Esophagus squamous epithelium (tissue), 5 donors: ENCODE results near the gene WEE1. TPM values are rescaled to one million over a fixed set of nuclear protein-coding genes. Genes with fewer than 3 reads are reported as not detected.

Source experiments
- DNase-seq: peaks from one replicate; lab custom pipeline; 2025; lab: John Stamatoyannopoulos, UW
- H3K27ac ChIP-seq, 4 donors: fragments of 200-600 bp; sonication (generic); one replicate each; pipeline ENCODE4 v1.5.1; 2016 to 2019; ENCODE audit warnings: mild to moderate bottlenecking in 1 of 4
- H3K27me3 ChIP-seq, 4 donors: fragments of 200-600 bp; sonication (generic); 1 replicate in 3 of 4; 2 replicates in 1 of 4; pipeline versions ENCODE4 v1.5.1 to v1.6.0; 2017 to 2021; ENCODE audit warnings: antibody characterized with exemption in 1 of 4
- H3K36me3 ChIP-seq, 3 donors: fragments of 200-600 bp; sonication (generic); one replicate each; pipeline ENCODE4 v1.5.1; 2016 to 2019
- H3K4me1 ChIP-seq, 3 donors: fragments of 200-600 bp; sonication (generic); one replicate each; pipeline ENCODE4 v1.5.1; 2017 to 2019
- H3K4me3 ChIP-seq, 4 donors: fragments of 200-600 bp; sonication (generic); 1 replicate in 3 of 4; 2 replicates in 1 of 4; pipeline ENCODE4 v1.5.1; 2016 to 2019; ENCODE audit warnings: mild to moderate bottlenecking in 2 of 4, moderate library complexity in 1 of 4
- H3K9me3 ChIP-seq, 3 donors: fragments of 200-600 bp; sonication (generic); one replicate each; pipeline ENCODE4 v1.5.1; 2016 to 2019
- POLR2A ChIP-seq, 4 donors: fragments of 450-650 bp; IDR thresholded peaks; one replicate each; pipeline ENCODE4 v1.6.1; 2017; ENCODE audit warnings: antibody characterized with exemption in 4 of 4, mild to moderate bottlenecking in 4 of 4, moderate library complexity in 3 of 4
- WGBS, 2 donors: methylation state at CpG; one replicate each; pipeline ENCODE4 v1.1.5; 2018; 5-methylcytosine and 5-hydroxymethylcytosine counted together
- intact Hi-C: fragments of 100-400 bp; cut with DNase I; formaldehyde crosslinking; loops from one replicate; pipeline ENCODE4 v1.15.0; 2022
- total RNA-seq, 4 donors: library from RNA; depleted of rRNA; stranded (reverse); fragments of >200 nt; gene quantifications; one replicate each; pipeline ENCODE4 v1.1.0, GENCODE V29; 2016
- TF ChIP-seq, protein P1 (sequence below), 6 experiments: fragments of 450-650 bp in 4 of 6; fragments of 200-600 bp in 2 of 6; sonication (generic) in 2 of 6; IDR thresholded peaks; one replicate each; pipeline ENCODE4 v1.5.1; 2016 to 2019; ENCODE audit warnings: antibody characterized with exemption in 6 of 6, mild to moderate bottlenecking in 4 of 6, moderate library complexity in 4 of 6
- donor health status: DM: yes; HTN: yes; CAD: no.

WEE1 gene
- total RNA-seq, 4 donors from 2014 or later, result 20.1 to 38.7 (median 36.5) TPM

DNA sequence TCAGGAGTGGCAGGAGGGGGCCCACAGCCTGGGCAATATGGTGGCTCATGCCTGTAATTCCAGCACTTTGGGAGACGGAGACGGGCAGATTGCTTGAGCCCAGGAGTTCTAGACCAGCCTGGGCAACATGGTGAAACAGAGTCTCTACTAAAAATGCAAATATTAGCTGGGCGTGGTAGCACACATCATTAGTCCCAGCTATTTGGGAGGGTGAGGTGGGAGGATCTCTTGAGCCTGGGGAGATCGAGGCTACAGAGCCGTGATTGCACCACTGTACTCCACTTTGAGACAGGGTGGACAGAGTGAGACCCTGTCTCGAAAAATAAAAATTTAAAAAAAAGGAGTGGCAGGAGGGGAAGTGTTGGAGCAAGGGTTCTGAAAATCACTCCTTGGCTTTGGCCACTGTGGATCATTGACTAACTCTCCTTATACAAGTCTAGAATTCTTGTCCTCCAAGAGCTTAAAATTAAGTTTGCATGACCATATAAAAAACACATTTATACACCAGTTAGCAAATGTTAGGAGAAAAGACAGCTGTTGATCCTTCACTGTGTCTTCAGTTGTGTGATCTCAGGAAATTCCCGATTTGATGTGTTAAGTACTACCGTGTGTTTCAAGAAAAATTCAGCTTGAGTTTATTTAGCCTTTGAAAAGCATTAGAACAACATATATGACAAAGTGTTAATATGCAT lies 2.3 kb upstream of the WEE1 start:
- H3K4me1 ChIP-seq, result peaks cover 26 to 73% (median 45%) of the 10 kb centered on the region in 3 donors
- 78 to 83% methylated on average over 8 of the region's 8 CpGs for WGBS, 2 donors
- DNase-seq, result no peak
- peak overlapping the region; percentile 92 to 99 (median 98) for H3K27ac ChIP-seq
- intact Hi-C loops, result no loop called here
- no peak for TF ChIP-seq POLR2A (IDR thresholded peaks at IDR 0.05)
- TF ChIP-seq, protein P1, sequence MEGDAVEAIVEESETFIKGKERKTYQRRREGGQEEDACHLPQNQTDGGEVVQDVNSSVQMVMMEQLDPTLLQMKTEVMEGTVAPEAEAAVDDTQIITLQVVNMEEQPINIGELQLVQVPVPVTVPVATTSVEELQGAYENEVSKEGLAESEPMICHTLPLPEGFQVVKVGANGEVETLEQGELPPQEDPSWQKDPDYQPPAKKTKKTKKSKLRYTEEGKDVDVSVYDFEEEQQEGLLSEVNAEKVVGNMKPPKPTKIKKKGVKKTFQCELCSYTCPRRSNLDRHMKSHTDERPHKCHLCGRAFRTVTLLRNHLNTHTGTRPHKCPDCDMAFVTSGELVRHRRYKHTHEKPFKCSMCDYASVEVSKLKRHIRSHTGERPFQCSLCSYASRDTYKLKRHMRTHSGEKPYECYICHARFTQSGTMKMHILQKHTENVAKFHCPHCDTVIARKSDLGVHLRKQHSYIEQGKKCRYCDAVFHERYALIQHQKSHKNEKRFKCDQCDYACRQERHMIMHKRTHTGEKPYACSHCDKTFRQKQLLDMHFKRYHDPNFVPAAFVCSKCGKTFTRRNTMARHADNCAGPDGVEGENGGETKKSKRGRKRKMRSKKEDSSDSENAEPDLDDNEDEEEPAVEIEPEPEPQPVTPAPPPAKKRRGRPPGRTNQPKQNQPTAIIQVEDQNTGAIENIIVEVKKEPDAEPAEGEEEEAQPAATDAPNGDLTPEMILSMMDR (IDR thresholded peaks at IDR 0.05), result no peak
- H3K27me3 ChIP-seq, result no peaks in the 10 kb centered on the region
- H3K36me3 ChIP-seq, result no peaks in the 10 kb centered on the region
- no peak overlapping the region for H3K4me3 ChIP-seq
- no peaks in the 10 kb centered on the region for H3K9me3 ChIP-seq

DNA sequence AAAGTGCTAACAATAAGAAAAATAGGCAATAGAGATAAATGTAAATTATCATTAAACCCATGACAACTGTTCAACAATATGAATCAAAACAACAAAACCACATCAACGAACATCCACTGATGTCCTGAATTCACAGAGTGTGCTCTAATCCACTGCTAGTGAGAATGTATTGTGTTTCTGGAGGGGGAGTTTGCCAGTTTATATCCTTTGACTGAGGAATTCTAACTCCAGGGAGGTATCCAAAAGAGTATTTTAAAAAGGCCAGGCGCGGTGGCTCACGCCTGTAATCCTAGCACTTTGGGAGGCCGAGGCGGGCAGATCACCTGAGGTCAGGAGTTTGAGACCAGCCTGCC lies 1.7 kb upstream of the WEE1 start:
- peak overlapping the region; percentile 92 to 99 (median 98) for H3K27ac ChIP-seq
- no peaks in the 10 kb centered on the region for H3K36me3 ChIP-seq
- H3K4me3 ChIP-seq, result no peak overlapping the region
- 79 to 93% methylated on average over 6 of the region's 6 CpGs for WGBS, 2 donors
- no peak for DNase-seq
- H3K4me1 ChIP-seq, result peaks cover 21 to 73% (median 40%) of the 10 kb centered on the region in 3 donors
- H3K27me3 ChIP-seq, result no peaks in the 10 kb centered on the region
- TF ChIP-seq, protein P1 (IDR thresholded peaks at IDR 0.05), result no peak
- TF ChIP-seq POLR2A (IDR thresholded peaks at IDR 0.05), result no peak
- no peaks in the 10 kb centered on the region for H3K9me3 ChIP-seq
- intact Hi-C loops, result no loop called here

DNA sequence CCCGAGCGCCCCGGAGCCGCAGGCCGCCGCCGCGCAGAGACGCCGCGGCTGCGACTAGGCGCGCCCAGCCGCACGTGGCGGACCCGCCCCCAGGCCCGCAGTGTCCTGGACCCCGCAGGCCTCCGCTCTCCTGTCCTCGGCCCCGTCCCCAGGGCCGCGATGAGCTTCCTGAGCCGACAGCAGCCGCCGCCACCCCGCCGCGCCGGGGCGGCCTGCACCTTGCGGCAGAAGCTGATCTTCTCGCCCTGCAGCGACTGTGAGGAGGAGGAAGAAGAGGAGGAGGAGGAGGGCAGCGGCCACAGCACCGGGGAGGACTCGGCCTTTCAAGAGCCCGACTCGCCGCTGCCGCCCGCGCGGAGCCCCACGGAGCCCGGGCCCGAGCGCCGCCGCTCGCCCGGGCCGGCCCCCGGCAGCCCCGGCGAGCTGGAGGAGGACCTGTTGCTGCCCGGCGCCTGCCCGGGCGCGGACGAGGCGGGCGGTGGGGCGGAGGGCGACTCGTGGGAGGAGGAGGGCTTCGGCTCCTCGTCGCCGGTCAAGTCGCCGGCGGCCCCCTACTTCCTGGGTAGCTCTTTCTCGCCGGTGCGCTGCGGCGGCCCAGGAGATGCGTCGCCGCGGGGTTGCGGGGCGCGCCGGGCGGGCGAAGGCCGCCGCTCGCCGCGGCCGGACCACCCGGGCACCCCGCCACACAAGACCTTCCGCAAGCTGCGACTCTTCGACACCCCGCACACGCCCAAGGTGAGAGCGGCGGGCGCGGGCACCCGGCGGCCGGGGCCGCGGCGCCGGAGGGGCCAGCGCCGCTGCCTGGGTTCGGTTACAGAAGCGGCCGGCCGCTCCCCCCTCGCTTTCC lies 528 bp downstream of the WEE1 start:
- Histone ChIP-seq H3K27ac (peak overlapping the region; percentile 92 to 99 (median 98)), H3K9me3 (no peaks in the 10 kb centered on the region), H3K27me3 (no peaks in the 10 kb centered on the region), H3K4me3 (peak overlapping the region; percentile 69 to 94 (median 72)), H3K4me1 (peaks cover 20 to 73% (median 22%) of the 10 kb centered on the region in 3 donors), H3K36me3 (peaks cover 0 to 12% (median 8%) of the 10 kb centered on the region in 3 donors)
- no peak for DNase-seq
- WGBS, 2 donors, result no CpG with 5 or more reads among the region's 122 CpGs
- peak in 1 of 4 donors; percentile 61 for TF ChIP-seq POLR2A (IDR thresholded peaks at IDR 0.05)
- TF ChIP-seq, protein P1 (IDR thresholded peaks at IDR 0.05), result peak in 1 of 6 experiments; percentile 7
- intact Hi-C loops, result no loop called here

DNA sequence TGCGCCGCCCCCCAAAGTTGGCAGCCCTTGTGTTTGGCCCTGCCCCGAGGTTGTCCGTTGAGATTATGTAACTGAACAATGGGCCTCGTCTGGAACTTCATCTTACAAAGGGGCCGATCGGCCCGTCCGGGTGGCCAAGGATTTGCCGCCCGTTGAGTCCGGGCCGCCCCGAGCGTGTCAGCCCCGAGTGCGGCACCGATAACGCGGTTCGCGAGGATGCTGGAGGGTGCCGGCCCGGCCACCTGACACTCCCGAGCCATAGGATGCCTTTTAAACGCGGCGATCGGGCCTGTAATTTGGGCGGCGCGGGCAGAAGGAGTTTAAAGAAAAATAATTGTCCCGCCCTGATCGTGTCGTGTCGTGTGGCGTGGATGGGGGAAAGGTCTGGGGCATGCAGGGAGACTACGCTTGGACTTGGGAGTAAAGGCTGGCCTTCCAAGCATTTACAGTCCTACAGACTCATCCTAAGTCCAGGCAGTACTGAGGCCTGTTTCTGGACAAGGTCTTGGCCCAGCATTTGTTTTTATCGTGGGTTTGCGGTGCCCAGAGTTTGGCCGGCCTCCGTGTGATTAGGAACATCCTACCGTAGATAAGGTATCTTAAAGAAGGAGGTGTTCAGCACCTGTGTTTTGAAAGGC lies 1.3 kb downstream of the WEE1 start:
- Histone ChIP-seq H3K4me1 (peaks cover 13 to 71% (median 15%) of the 10 kb centered on the region in 3 donors), H3K27ac (peak overlapping the region; percentile 92 to 99 (median 98)), H3K9me3 (no peaks in the 10 kb centered on the region), H3K27me3 (no peaks in the 10 kb centered on the region), H3K4me3 (peak overlapping the region; percentile 69 to 94 (median 72)), H3K36me3 (peaks cover 0 to 18% (median 8%) of the 10 kb centered on the region in 3 donors)
- DNase-seq, result no peak
- intact Hi-C loops, result no loop called here
- WGBS, 2 donors, result 0% methylated on average over 10 to 33 of the region's 43 CpGs
- TF ChIP-seq, protein P1 (IDR thresholded peaks at IDR 0.05), result no peak
- no peak for TF ChIP-seq POLR2A (IDR thresholded peaks at IDR 0.05)
